GM04503 (cell line): ENCODE results near the gene ZNF681.
"Not testable (repeated sequence)": the region's sequence is repeated elsewhere in the genome, so short reads cannot be mapped to it uniquely, and the experiment has no call there.

Experiments used
- DNase-seq: peaks from one replicate; pipeline ENCODE4 v3.0.0-alpha.2; 2012; ENCODE audit warnings: low read depth

The ZNF681 gene

GRCh38 chr19:23692937-23693336 is 65.8 kb downstream of the ZNF681 start:
- DNase-seq: not testable (repeated sequence)
